WTC11 (cell line): ENCODE data around the gene TMEM184A.

Source experiments
- AFF4 ChIP-seq: sonication (generic); formaldehyde crosslinking; IDR thresholded peaks from 2 replicates; pipeline ENCODE4 v1.8.1; 2023; ENCODE audit warnings: mild to moderate bottlenecking, missing genetic modification reagents, borderline replicate concordance
- ATF3 ChIP-seq: sonication (generic); formaldehyde crosslinking; conservative IDR thresholded peaks from 2 replicates; pipeline ENCODE4 v1.8.1; 2022; ENCODE audit warnings: mild to moderate bottlenecking, missing genetic modification reagents
- CTCF ChIP-seq: fragments of 200-600 bp; IDR thresholded peaks from 2 replicates; pipeline ENCODE4 v1.8.0; 2022; ENCODE audit warnings: antibody characterized with exemption
- HMGXB4 ChIP-seq: sonication (generic); formaldehyde crosslinking; IDR thresholded peaks from 2 replicates; pipeline ENCODE4 v1.8.1; 2023; ENCODE audit warnings: mild to moderate bottlenecking, moderate library complexity, missing genetic modification reagents
- MAX ChIP-seq: sonication (generic); formaldehyde crosslinking; IDR thresholded peaks from 2 replicates; pipeline ENCODE4 v1.8.0; 2022; ENCODE audit warnings: mild to moderate bottlenecking, missing genetic modification reagents
- MXD4 ChIP-seq: fragments of 250-450 bp; sonication (Bioruptor Pico); IDR thresholded peaks from 2 replicates; pipeline ENCODE4 v1.8.0; 2021; ENCODE audit warnings: mild to moderate bottlenecking, moderate library complexity, borderline replicate concordance
- PRDM15 ChIP-seq: sonication (generic); formaldehyde crosslinking; IDR thresholded peaks from 2 replicates; pipeline ENCODE4 v1.8.0; 2022; ENCODE audit warnings: missing genetic modification reagents

- peak; percentile 58 for TF ChIP-seq PRDM15
- no peak for TF ChIP-seq MXD4
- TF ChIP-seq CTCF: no peak
- TF ChIP-seq AFF4 (CRISPR knock-in tag): no peak
- no peak for TF ChIP-seq HMGXB4 (CRISPR knock-in tag)
- no peak for TF ChIP-seq ATF3 (CRISPR knock-in tag)
- TF ChIP-seq MAX (CRISPR knock-in tag): no peak
Measured at GRCh38 chr7:1531263-1531978, 24.6 kb downstream of the TMEM184A start.
